HG02970 (cell line): Measurements from ENCODE around the gene DHRS7B.
"Not testable (repeated sequence)": the region's sequence is repeated elsewhere in the genome, so short reads cannot be mapped to it uniquely, and the experiment has no call there.

Source experiments
- ATAC-seq: cut with Tn5 transposase; IDR thresholded peaks from one replicate; pipeline ENCODE4 v1.9.1; 2021; ENCODE audit warnings: mild to moderate bottlenecking, moderate library complexity, moderate number of reproducible peaks; ENCODE audit not compliant: unreplicated experiment, low FRiP score

Gene DHRS7B

GRCh38 chr17:21174713-21175112 is 47.9 kb downstream of the DHRS7B start:
- ATAC-seq = no peak

GRCh38 chr17:21176773-21177395 is 50.1 kb downstream of the DHRS7B start:
- ATAC-seq = no peak

- ATAC-seq = no peak
Observed at GRCh38 chr17:21177401-21177800, 50.6 kb downstream of the DHRS7B start.

GRCh38 chr17:21177854-21178600 is 51.3 kb downstream of the DHRS7B start:
- no peak for ATAC-seq

GRCh38 chr17:21183468-21183867 is 56.7 kb downstream of the DHRS7B start:
- no peak for ATAC-seq

- no peak for ATAC-seq
Observed at GRCh38 chr17:21184570-21184969, 57.8 kb downstream of the DHRS7B start.

- ATAC-seq = no peak
Observed at GRCh38 chr17:21185061-21185460, 58.3 kb downstream of the DHRS7B start.

GRCh38 chr17:21186399-21187187 is 59.8 kb downstream of the DHRS7B start:
- ATAC-seq = no peak

GRCh38 chr17:21189361-21189760 is 62.6 kb downstream of the DHRS7B start:
- ATAC-seq = no peak

- no peak for ATAC-seq
Observed at GRCh38 chr17:21190078-21190477, 63.3 kb downstream of the DHRS7B start.

GRCh38 chr17:21191698-21192097 is 64.9 kb downstream of the DHRS7B start:
- ATAC-seq = no peak

- not testable (repeated sequence) for ATAC-seq
Observed at GRCh38 chr17:21192414-21192813, 65.7 kb downstream of the DHRS7B start.

GRCh38 chr17:21193031-21193430 is 66.3 kb downstream of the DHRS7B start:
- no peak for ATAC-seq

- no peak for ATAC-seq
Observed at GRCh38 chr17:21194226-21194625, 67.5 kb downstream of the DHRS7B start.

GRCh38 chr17:21194703-21195102 is 67.9 kb downstream of the DHRS7B start:
- no peak for ATAC-seq

- no peak for ATAC-seq
Observed at GRCh38 chr17:21196126-21196525, 69.4 kb downstream of the DHRS7B start.

- ATAC-seq = no peak
Observed at GRCh38 chr17:21198411-21198810, 71.6 kb downstream of the DHRS7B start.

- no peak for ATAC-seq
Observed at GRCh38 chr17:21199311-21199710, 72.5 kb downstream of the DHRS7B start.

- no peak for ATAC-seq
Observed at GRCh38 chr17:21199856-21200255, 73.1 kb downstream of the DHRS7B start.

GRCh38 chr17:21200590-21201297 is 74.0 kb downstream of the DHRS7B start:
- ATAC-seq = no peak

GRCh38 chr17:21201298-21201595 is 74.5 kb downstream of the DHRS7B start:
- no peak for ATAC-seq
